H1 (cell line): ENCODE measurements around the gene CSAG2. TPM values are rescaled to one million over a fixed set of nuclear protein-coding genes. Genes with fewer than 3 reads are reported as not detected.
"Not testable (repeated sequence)": the region's sequence is repeated elsewhere in the genome, so short reads cannot be mapped to it uniquely, and the experiment has no call there.

ENCODE experiments used
- CTCF ChIA-PET: fragments of 300-600 bp; sonication (Branson Sonifier 250); formaldehyde crosslinking; loops from one replicate; lab custom pipeline; 2021; ENCODE audit not compliant: partially characterized antibody; lab: Charles Lee
- POLR2A ChIA-PET: fragments of 300-600 bp; sonication (Branson Sonifier 250); formaldehyde crosslinking; loops from one replicate; lab custom pipeline; 2021; ENCODE audit warnings: inconsistent platforms; ENCODE audit not compliant: partially characterized antibody; lab: Charles Lee
- DNase-seq, 2 experiments: peaks; one replicate each; pipeline versions ENCODE4 v3.0.0 to v3.0.0-alpha.2; 2010 to 2022; ENCODE audit warnings: low spot score in 2 of 2, low read depth in 1 of 2, mixed read lengths in 1 of 2
- FAIRE-seq: peaks from 2 replicates; lab custom pipeline; 2011; peaks lifted over from hg19 to GRCh38; lab: Jason Lieb, UNC
- H2AFZ ChIP-seq: 2 replicates; pipeline ENCODE4 v1.8.1; 2012; ENCODE audit warnings: low read length, inconsistent platforms
- H2AK5ac ChIP-seq: 2 replicates; pipeline ENCODE4 v1.6.1; 2013; ENCODE audit warnings: low read depth, low read length
- H2BK120ac ChIP-seq: replicated peaks from 2 replicates; pipeline ENCODE3; 2013; ENCODE audit warnings: low read depth, low read length, inconsistent platforms
- H2BK12ac ChIP-seq: 2 replicates; pipeline ENCODE4 v1.6.1; 2013; ENCODE audit warnings: low read depth, low read length
- H2BK15ac ChIP-seq: 2 replicates; pipeline ENCODE4 v1.6.1; 2013; ENCODE audit warnings: low read length
- H2BK20ac ChIP-seq: 2 replicates; pipeline ENCODE4 v1.6.1; 2013; ENCODE audit warnings: low read length
- H2BK5ac ChIP-seq: 2 replicates; pipeline ENCODE4 v1.6.1; 2013; ENCODE audit warnings: low read depth, low read length
- H3K14ac ChIP-seq: 2 replicates; pipeline ENCODE4 v1.6.1; 2013; ENCODE audit warnings: inconsistent platforms; ENCODE audit not compliant: insufficient read length
- H3K18ac ChIP-seq: 2 replicates; pipeline ENCODE4 v1.6.1; 2013; ENCODE audit warnings: low read length; ENCODE audit errors: extremely low read depth
- H3K23ac ChIP-seq: 2 replicates; pipeline ENCODE4 v1.6.1; 2013; ENCODE audit warnings: inconsistent platforms; ENCODE audit not compliant: insufficient read length
- H3K23me2 ChIP-seq: 2 replicates; pipeline ENCODE4 v1.6.1; 2013; ENCODE audit warnings: low read depth, low read length
- H3K27ac ChIP-seq: 2 replicates; pipeline ENCODE4 v1.6.1; 2011; ENCODE audit warnings: low read depth, low read length, inconsistent platforms
- H3K27me3 ChIP-seq, 4 experiments: replicated peaks in 1 of 4; 1 replicate in 1 of 4; 2 replicates in 3 of 4; pipeline versions ENCODE4 v1.6.1 to v1.8.1; 2011 to 2013; ENCODE audit warnings: low read length in 3 of 4, mild to moderate bottlenecking in 3 of 4, inconsistent platforms in 2 of 4, mixed read lengths in 2 of 4, moderate library complexity in 1 of 4; ENCODE audit not compliant: control insufficient read depth in 3 of 4, insufficient read depth in 3 of 4; ENCODE audit errors: extremely low read depth in 1 of 4
- H3K36me3 ChIP-seq, 4 experiments: 2 replicates each; pipeline versions ENCODE4 v1.6.1 to v1.8.1; 2011 to 2013; ENCODE audit warnings: mild to moderate bottlenecking in 4 of 4, low read length in 3 of 4, moderate library complexity in 2 of 4, control low read depth in 1 of 4, inconsistent platforms in 1 of 4; ENCODE audit not compliant: insufficient read depth in 4 of 4, control insufficient read depth in 2 of 4
- H3K4ac ChIP-seq: replicated peaks from 2 replicates; pipeline ENCODE3; 2013; ENCODE audit warnings: low read length, low read depth, mixed read lengths, inconsistent platforms; ENCODE audit not compliant: insufficient read length
- H3K4me1 ChIP-seq, 4 experiments: replicated peaks in 1 of 4; 1 replicate in 1 of 4; 2 replicates in 3 of 4; pipeline versions ENCODE4 v1.6.1 to v1.8.1; 2011 to 2013; ENCODE audit warnings: low read length in 3 of 4, inconsistent platforms in 2 of 4, mixed read lengths in 1 of 4; ENCODE audit not compliant: insufficient read depth in 4 of 4, control insufficient read depth in 3 of 4
- H3K4me2 ChIP-seq, 2 experiments: 2 replicates each; pipeline versions ENCODE4 v1.6.1 to v1.8.1; 2011 to 2013; ENCODE audit warnings: low read depth in 2 of 2, low read length in 2 of 2, control low read depth in 1 of 2, inconsistent platforms in 1 of 2, mild to moderate bottlenecking in 1 of 2; ENCODE audit not compliant: insufficient read depth in 1 of 2
- H3K4me3 ChIP-seq, 4 experiments: fragments of 200-600, 300-600 bp in 1 of 4; sonication (generic), shearing (Covaris generic), sonication (Bioruptor Twin) in 1 of 4; 2 replicates each; pipeline versions ENCODE4 v1.5.1 to v1.8.1; 2011 to 2016; ENCODE audit warnings: low read length in 4 of 4, low read depth in 3 of 4, control low read depth in 2 of 4, inconsistent platforms in 2 of 4, mild to moderate bottlenecking in 2 of 4, mixed read lengths in 1 of 4, moderate library complexity in 1 of 4; ENCODE audit not compliant: insufficient read depth in 2 of 4; ENCODE audit errors: extremely low read depth in 1 of 4
- H3K56ac ChIP-seq: replicated peaks from 2 replicates; pipeline ENCODE3; 2013; ENCODE audit warnings: low read depth, mild to moderate bottlenecking, mixed read lengths, low read length, inconsistent platforms; ENCODE audit not compliant: insufficient read length
- H3K79me1 ChIP-seq: 2 replicates; pipeline ENCODE4 v1.6.1; 2013; ENCODE audit warnings: low read depth, low read length, control low read depth
- H3K79me2 ChIP-seq, 2 experiments: 2 replicates each; pipeline versions ENCODE4 v1.6.1 to v1.8.1; 2012 to 2013; ENCODE audit warnings: low read length in 2 of 2, mild to moderate bottlenecking in 2 of 2, inconsistent platforms in 1 of 2; ENCODE audit not compliant: insufficient read depth in 2 of 2, control insufficient read depth in 1 of 2
- H3K9ac ChIP-seq, 4 experiments: replicated peaks in 1 of 4; 1 replicate in 1 of 4; 2 replicates in 3 of 4; pipeline versions ENCODE4 v1.6.1 to v1.8.1; 2011 to 2013; ENCODE audit warnings: low read depth in 3 of 4, low read length in 3 of 4, control low read depth in 2 of 4, mild to moderate bottlenecking in 2 of 4, moderate library complexity in 2 of 4, inconsistent platforms in 1 of 4; ENCODE audit errors: extremely low read depth in 1 of 4
- H3K9me3 ChIP-seq, 2 experiments: 2 replicates each; pipeline versions ENCODE4 v1.6.1 to v1.8.1; 2012 to 2013; ENCODE audit warnings: mild to moderate bottlenecking in 2 of 2, moderate library complexity in 2 of 2, control low read depth in 1 of 2, inconsistent platforms in 1 of 2, low read depth in 1 of 2, low read length in 1 of 2, mixed read lengths in 1 of 2; ENCODE audit not compliant: insufficient read depth in 2 of 2
- H4K20me1 ChIP-seq, 2 experiments: replicated peaks in 1 of 2; 2 replicates each; pipeline versions ENCODE3 to v1.8.1; 2011 to 2013; ENCODE audit warnings: inconsistent platforms in 2 of 2, low read length in 2 of 2, mild to moderate bottlenecking in 1 of 2; ENCODE audit not compliant: insufficient read depth in 2 of 2, control insufficient read depth in 1 of 2
- H4K5ac ChIP-seq: 2 replicates; pipeline ENCODE4 v1.6.1; 2013; ENCODE audit warnings: low read length, low read depth, mixed read lengths, inconsistent platforms; ENCODE audit not compliant: insufficient read length
- H4K8ac ChIP-seq: 2 replicates; pipeline ENCODE4 v1.8.0; 2013; ENCODE audit warnings: mild to moderate bottlenecking, moderate library complexity, low read length, inconsistent platforms; ENCODE audit not compliant: insufficient read depth; ENCODE audit errors: extremely low read depth
- H4K91ac ChIP-seq: replicated peaks from 2 replicates; pipeline ENCODE3; 2013; ENCODE audit warnings: low read length, mixed read lengths, inconsistent platforms; ENCODE audit not compliant: insufficient read length
- WGBS, 2 experiments: shearing (Covaris generic) in 1 of 2; methylation state at CpG; one replicate each; pipeline versions ENCODE4 v1.1.6 to v1.1.7; 2013 to 2015; ENCODE audit warnings: low lambda C conversion rate in 2 of 2, mixed read lengths in 2 of 2, inconsistent platforms in 1 of 2, low coverage in 1 of 2, missing lambda C conversion rate in 1 of 2; ENCODE audit not compliant: insufficient replicate concordance in 2 of 2, insufficient coverage in 1 of 2, insufficient read length in 1 of 2; ENCODE audit errors: extremely low coverage in 1 of 2, missing lambda C conversion rate in 1 of 2; 5-methylcytosine and 5-hydroxymethylcytosine counted together
- polyA plus RNA-seq, 7 experiments: library from polyadenylated mRNA; depleted of rRNA in 3 of 7; stranded (reverse) in 5 of 7; unstranded in 2 of 7; fragments of >200 nt in 5 of 7; fragments of 200-250 nt in 2 of 7; gene quantifications; 1 replicate in 5 of 7; 2 replicates in 1 of 7; 4 replicates in 1 of 7; pipeline versions ENCODE4 v1.2.1 to v1.2.3, GENCODE V29; 2011 to 2013; ENCODE audit warnings: missing spikeins in 2 of 7, mixed read lengths in 2 of 7
- total RNA-seq: library from RNA; stranded (reverse); fragmentation: NEBNext Ultra II Directional; extraction: Animal tissue kit (Norgen Biotek cat#: 25700); gene quantifications from 2 replicates; pipeline ENCODE4 v1.2.1, GENCODE V29; 2021

CSAG2 gene
- total and polyA plus RNA-seq, 2 of the 8 experiments (the other 6 are each of a cell fraction or from before 2014, with no cell fraction given), result 0.39 TPM; not detected in 1

- H2BK20ac ChIP-seq, H3K79me1 ChIP-seq, H2BK5ac ChIP-seq, H2AK5ac ChIP-seq, H3K14ac ChIP-seq, H3K23me2 ChIP-seq, H3K27ac ChIP-seq, H3K27me3 ChIP-seq, H3K4me2 ChIP-seq, H2BK15ac ChIP-seq, H3K4me1 ChIP-seq, H3K9me3 ChIP-seq, POLR2A ChIA-PET, H3K79me2 ChIP-seq, H4K8ac ChIP-seq, H3K4me3 ChIP-seq, DNase-seq, H4K5ac ChIP-seq, H2BK12ac ChIP-seq, FAIRE-seq, H3K36me3 ChIP-seq, H3K9ac ChIP-seq, H4K20me1 ChIP-seq, H3K4ac ChIP-seq, H3K56ac ChIP-seq, H2AFZ ChIP-seq, H2BK120ac ChIP-seq, H3K23ac ChIP-seq, H3K18ac ChIP-seq, H4K91ac ChIP-seq, CTCF ChIA-PET: not testable (repeated sequence)
- 80% methylated on average over 3 of the region's 22 CpGs; no CpG with 5 or more reads in 1 of the 2 experiments for WGBS, 2 experiments
Observed at GRCh38 chrX:152734143-152734858, 25.2 kb upstream of the CSAG2 start.
